ENCODE data around the gene CD6. TPM values are rescaled to one million over a fixed set of nuclear protein-coding genes. Genes with fewer than 3 reads are reported as not detected.

CD6 gene
- total and polyA plus RNA-seq, 2 of the 8 experiments (the other 6 are each of a cell fraction or from before 2014, with no cell fraction given): 0.03 TPM; not detected in 1

GRCh38 chr11:60927600-60927999 lies 43.9 kb upstream of the CD6 start:
- no peaks in the 10 kb centered on the region for H3K79me2 ChIP-seq (ENCODE audit: control insufficient read depth in 1 of 2, insufficient read depth in 2 of 2, low read length in 2 of 2)
- peaks cover 5 to 15% (median 5%) of the 10 kb centered on the region in 4 experiments; a peak in 6 of 7 replicates for H3K4me1 ChIP-seq (replicated peaks in 1 of 4; ENCODE audit: control insufficient read depth in 3 of 4, insufficient read depth in 4 of 4, low read length in 3 of 4)
- no peak overlapping the region for H2BK5ac ChIP-seq (ENCODE audit: low read depth, low read length)
- H3K36me3 ChIP-seq (ENCODE audit: control insufficient read depth in 2 of 4, insufficient read depth in 4 of 4, low read length in 3 of 4): peaks cover 10 to 45% (median 24%) of the 10 kb centered on the region in 4 experiments; a peak in 7 of 8 replicates
- no peak overlapping the region for H3K56ac ChIP-seq (replicated peaks; ENCODE audit: insufficient read length, low read depth, low read length)
- no peak overlapping the region for H3K23ac ChIP-seq (ENCODE audit: insufficient read length)
- no peak for FAIRE-seq
- no peak overlapping the region for H3K18ac ChIP-seq (ENCODE audit: extremely low read depth, low read length)
- H3K27ac ChIP-seq (ENCODE audit: low read depth, low read length): no peak overlapping the region
- no peak overlapping the region for H3K14ac ChIP-seq (ENCODE audit: insufficient read length)
- no peak overlapping the region for H2AFZ ChIP-seq (ENCODE audit: low read length)
- H3K4me2 ChIP-seq (ENCODE audit: insufficient read depth in 1 of 2, low read depth in 2 of 2, low read length in 2 of 2): no peak overlapping the region
- DNase-seq (ENCODE audit: low read depth in 1 of 2, low spot score in 2 of 2): no peak
- H3K4me3 ChIP-seq (ENCODE audit: extremely low read depth in 1 of 4, insufficient read depth in 2 of 4, low read depth in 3 of 4, low read length in 4 of 4): no peak overlapping the region
- H3K9ac ChIP-seq (replicated peaks in 1 of 4; ENCODE audit: extremely low read depth in 1 of 4, low read depth in 3 of 4, low read length in 3 of 4): no peak overlapping the region
- ChIA-PET CTCF (ENCODE audit: partially characterized antibody) (interaction anchor here (1.1 to 1.9 kb wide), 3 partner anchors 26 to 96 kb away, joined by 3 to 9 read pairs (median 5); no protein-coding TSS in a partner anchor), POLR2A (ENCODE audit: partially characterized antibody) (interaction anchor here (1.2 to 5.7 kb wide), 3 partner anchors 9 to 13 kb away, joined by 3 to 26 read pairs (median 4); partner anchors contain the start of gene TMEM109)
- no peak overlapping the region for H2BK15ac ChIP-seq (ENCODE audit: low read length)
- H3K9me3 ChIP-seq (ENCODE audit: insufficient read depth in 2 of 2, low read depth in 1 of 2, low read length in 1 of 2): no peaks in the 10 kb centered on the region
- H4K91ac ChIP-seq (replicated peaks; ENCODE audit: insufficient read length, low read length): no peak overlapping the region
- peaks cover 11% of the 10 kb centered on the region; the same call in 1 of the 2 replicates for H3K23me2 ChIP-seq (ENCODE audit: low read depth, low read length)
- peaks cover 9 to 12% of the 10 kb centered on the region in 2 experiments for H4K20me1 ChIP-seq (replicated peaks in 1 of 2; ENCODE audit: control insufficient read depth in 1 of 2, insufficient read depth in 2 of 2, low read length in 2 of 2)
- 86% methylated on average over 16 of the region's 16 CpGs; no CpG with 5 or more reads in 1 of the 2 experiments for WGBS, 2 experiments (ENCODE audit: extremely low coverage in 1 of 2, insufficient coverage in 1 of 2, insufficient read length in 1 of 2, insufficient replicate concordance in 2 of 2, low coverage in 1 of 2, low lambda C conversion rate in 2 of 2, missing lambda C conversion rate in 1 of 2)
- H2BK120ac ChIP-seq (replicated peaks; ENCODE audit: low read depth, low read length): no peak overlapping the region
- no peak overlapping the region for H3K4ac ChIP-seq (replicated peaks; ENCODE audit: insufficient read length, low read depth, low read length)
- H2BK12ac ChIP-seq (ENCODE audit: low read depth, low read length): no peak overlapping the region
- H3K27me3 ChIP-seq (replicated peaks in 1 of 4; ENCODE audit: control insufficient read depth in 3 of 4, extremely low read depth in 1 of 4, insufficient read depth in 3 of 4, low read length in 3 of 4): peaks cover 0 to 3% (median 0%) of the 10 kb centered on the region in 4 experiments; a peak in 1 of 7 replicates
- H4K8ac ChIP-seq (ENCODE audit: extremely low read depth, insufficient read depth, low read length): no peak overlapping the region
- no peak overlapping the region for H4K5ac ChIP-seq (ENCODE audit: insufficient read length, low read depth, low read length)
- H2BK20ac ChIP-seq (ENCODE audit: low read length): no peak overlapping the region
- peaks cover 11% of the 10 kb centered on the region for H3K79me1 ChIP-seq (ENCODE audit: low read depth, low read length)
- H2AK5ac ChIP-seq (ENCODE audit: low read depth, low read length): no peak overlapping the region
- TF ChIP-seq SP4 (IDR thresholded peaks at IDR 0.05; ENCODE audit: low read length) (no peak), CEBPB (IDR thresholded peaks at IDR 0.05; ENCODE audit: low read depth, low read length) (no peak), RFX5 (IDR thresholded peaks at IDR 0.05; ENCODE audit: borderline replicate concordance, low read depth, low read length) (no peak), BCL11A (IDR thresholded peaks at IDR 0.05; ENCODE audit: low read depth in 2 of 2, low read length in 2 of 2) (no peak), ASH2L (IDR thresholded peaks at IDR 0.05; ENCODE audit: low read length) (no peak), ATF3 (IDR thresholded peaks at IDR 0.05; ENCODE audit: insufficient read depth, low read depth, low read length) (no peak), KDM1A (IDR thresholded peaks at IDR 0.05; ENCODE audit: borderline replicate concordance, low read length) (no peak), EZH2 (IDR thresholded peaks at IDR 0.05; ENCODE audit: low read depth, low read length, severe bottlenecking) (no peak), GTF2F1 (IDR thresholded peaks at IDR 0.05; ENCODE audit: borderline replicate concordance, low read depth, low read length) (no peak), EGR1 (IDR thresholded peaks at IDR 0.05; ENCODE audit: borderline replicate concordance, low read depth, low read length) (no peak), BACH1 (IDR thresholded peaks at IDR 0.05; ENCODE audit: low read length) (no peak), KDM5A (IDR thresholded peaks at IDR 0.05; ENCODE audit: low read length) (no peak)

All from H1 (cell line).